Activated CD8-positive, alpha-beta memory T cell treated with anti-CD3 and anti-CD28 coated beads, Interleukin-2, amount 50 U/mL, for 1 hour (primary cell): ENCODE measurements around the gene RPAP2.
"Not testable (repeated sequence)": the region's sequence is repeated elsewhere in the genome, so short reads cannot be mapped to it uniquely, and the experiment has no call there.

Experiments
- DNase-seq: peaks from one replicate; pipeline ENCODE4 v3.0.0-alpha.2; 2020; ENCODE audit errors: extremely low read depth

Gene RPAP2

GRCh38 chr1:92376345-92376744, 77.5 kb downstream of the RPAP2 start:
- DNase-seq: no peak

- DNase-seq: not testable (repeated sequence)
These were observed 79.1 kb downstream of the RPAP2 start for GRCh38 chr1:92377991-92378390.

GRCh38 chr1:92380867-92381266, 82.0 kb downstream of the RPAP2 start:
- no peak for DNase-seq

GRCh38 chr1:92393966-92394365, 95.1 kb downstream of the RPAP2 start:
- not testable (repeated sequence) for DNase-seq

- no peak for DNase-seq
These were observed 99.7 kb downstream of the RPAP2 start for GRCh38 chr1:92398519-92398918.

GRCh38 chr1:92399076-92399475, 100.2 kb downstream of the RPAP2 start:
- DNase-seq: no peak

GRCh38 chr1:92404661-92405060, 105.8 kb downstream of the RPAP2 start:
- DNase-seq: no peak

GRCh38 chr1:92408825-92409224, 110.0 kb downstream of the RPAP2 start:
- DNase-seq: no peak

GRCh38 chr1:92409946-92410549, 111.2 kb downstream of the RPAP2 start:
- no peak for DNase-seq

GRCh38 chr1:92410706-92411105, 111.8 kb downstream of the RPAP2 start:
- DNase-seq: peak; percentile 4

- DNase-seq: no peak
These were observed 112.7 kb downstream of the RPAP2 start for GRCh38 chr1:92411511-92411910.

GRCh38 chr1:92419642-92420041, 120.8 kb downstream of the RPAP2 start:
- no peak for DNase-seq

- DNase-seq: no peak
These were observed 125.5 kb downstream of the RPAP2 start for GRCh38 chr1:92424381-92424780.

GRCh38 chr1:92425617-92426016, 126.8 kb downstream of the RPAP2 start:
- no peak for DNase-seq

GRCh38 chr1:92430030-92430429, 131.2 kb downstream of the RPAP2 start:
- DNase-seq: no peak

GRCh38 chr1:92434572-92434971, 135.7 kb downstream of the RPAP2 start:
- DNase-seq: not testable (repeated sequence)

- no peak for DNase-seq
These were observed 140.4 kb downstream of the RPAP2 start for GRCh38 chr1:92439291-92439690.

- no peak for DNase-seq
These were observed 142.4 kb downstream of the RPAP2 start for GRCh38 chr1:92441316-92441696.

- no peak for DNase-seq
These were observed 143.0 kb downstream of the RPAP2 start for GRCh38 chr1:92441697-92442342.

GRCh38 chr1:92442351-92442750, 143.5 kb downstream of the RPAP2 start:
- DNase-seq: no peak

- no peak for DNase-seq
These were observed 145.0 kb downstream of the RPAP2 start for GRCh38 chr1:92443893-92444292.

- no peak for DNase-seq
These were observed 145.5 kb downstream of the RPAP2 start for GRCh38 chr1:92444351-92444750.

- DNase-seq: no peak
These were observed 147.0 kb downstream of the RPAP2 start for GRCh38 chr1:92445865-92446264.

- DNase-seq: no peak
These were observed 147.7 kb downstream of the RPAP2 start for GRCh38 chr1:92446546-92446945.
